Measurements from ENCODE around the gene TDO2.
A peak's percentile ranks its signal among the peaks of the same experiment; 100 is the strongest.

TDO2 gene

GRCh38 chr4:155935389-155935986, 32.0 kb downstream of the TDO2 start:
- TF ChIP-seq, protein P1, sequence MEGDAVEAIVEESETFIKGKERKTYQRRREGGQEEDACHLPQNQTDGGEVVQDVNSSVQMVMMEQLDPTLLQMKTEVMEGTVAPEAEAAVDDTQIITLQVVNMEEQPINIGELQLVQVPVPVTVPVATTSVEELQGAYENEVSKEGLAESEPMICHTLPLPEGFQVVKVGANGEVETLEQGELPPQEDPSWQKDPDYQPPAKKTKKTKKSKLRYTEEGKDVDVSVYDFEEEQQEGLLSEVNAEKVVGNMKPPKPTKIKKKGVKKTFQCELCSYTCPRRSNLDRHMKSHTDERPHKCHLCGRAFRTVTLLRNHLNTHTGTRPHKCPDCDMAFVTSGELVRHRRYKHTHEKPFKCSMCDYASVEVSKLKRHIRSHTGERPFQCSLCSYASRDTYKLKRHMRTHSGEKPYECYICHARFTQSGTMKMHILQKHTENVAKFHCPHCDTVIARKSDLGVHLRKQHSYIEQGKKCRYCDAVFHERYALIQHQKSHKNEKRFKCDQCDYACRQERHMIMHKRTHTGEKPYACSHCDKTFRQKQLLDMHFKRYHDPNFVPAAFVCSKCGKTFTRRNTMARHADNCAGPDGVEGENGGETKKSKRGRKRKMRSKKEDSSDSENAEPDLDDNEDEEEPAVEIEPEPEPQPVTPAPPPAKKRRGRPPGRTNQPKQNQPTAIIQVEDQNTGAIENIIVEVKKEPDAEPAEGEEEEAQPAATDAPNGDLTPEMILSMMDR (IDR thresholded peaks at IDR 0.05; ENCODE audit: low read length, missing control alignments) = no peak
- DNase-seq (ENCODE audit: low read depth) = no peak

GRCh38 chr4:155941085-155941790, 37.7 kb downstream of the TDO2 start:
- TF ChIP-seq, protein P1 (IDR thresholded peaks at IDR 0.05; ENCODE audit: low read length, missing control alignments) = no peak
- H3K4me3 ChIP-seq (replicated peaks; ENCODE audit: low read depth, low read length) = no peak overlapping the region
- no peak for DNase-seq (ENCODE audit: low read depth)

More at GRCh38 chr4:155935389-155935986, 32.0 kb downstream of the TDO2 start:
- no peak overlapping the region for H3K4me3 ChIP-seq (replicated peaks; ENCODE audit: low read depth, low read length)

DNA sequence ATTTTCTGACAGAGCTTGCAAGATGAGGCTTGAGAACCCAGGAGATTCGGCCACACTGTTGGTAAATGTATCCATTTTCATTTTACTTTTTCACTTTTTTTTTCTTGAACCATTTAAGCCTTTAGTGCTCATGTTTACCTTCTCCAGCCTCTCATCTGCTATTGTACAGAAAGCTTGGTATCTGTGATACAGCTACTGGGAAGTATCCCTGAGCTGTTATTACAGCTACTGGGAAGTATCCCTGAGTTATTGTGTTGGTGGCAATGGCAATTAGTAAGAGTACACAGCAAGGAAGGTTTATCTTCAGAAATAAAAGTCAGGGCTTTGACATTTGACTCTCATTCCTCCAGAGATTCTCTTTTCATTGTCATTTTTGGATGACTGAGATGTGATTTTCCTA, 38.3 kb downstream of the TDO2 start:
- no peak for DNase-seq (ENCODE audit: low read depth)
- TF ChIP-seq, protein P1 (IDR thresholded peaks at IDR 0.05; ENCODE audit: low read length, missing control alignments) = no peak
- H3K4me3 ChIP-seq (replicated peaks; ENCODE audit: low read depth, low read length) = no peak overlapping the region

GRCh38 chr4:155943605-155944291, 40.3 kb downstream of the TDO2 start:
- TF ChIP-seq, protein P1 (IDR thresholded peaks at IDR 0.05; ENCODE audit: low read length, missing control alignments) = no peak
- no peak overlapping the region for H3K4me3 ChIP-seq (replicated peaks; ENCODE audit: low read depth, low read length)
- no peak for DNase-seq (ENCODE audit: low read depth)

- TF ChIP-seq, protein P1 (IDR thresholded peaks at IDR 0.05; ENCODE audit: low read length, missing control alignments) = no peak
- no peak for DNase-seq (ENCODE audit: low read depth)
- H3K4me3 ChIP-seq (replicated peaks; ENCODE audit: low read depth, low read length) = no peak overlapping the region
Observed at GRCh38 chr4:155944516-155944915, 41.0 kb downstream of the TDO2 start.

DNA sequence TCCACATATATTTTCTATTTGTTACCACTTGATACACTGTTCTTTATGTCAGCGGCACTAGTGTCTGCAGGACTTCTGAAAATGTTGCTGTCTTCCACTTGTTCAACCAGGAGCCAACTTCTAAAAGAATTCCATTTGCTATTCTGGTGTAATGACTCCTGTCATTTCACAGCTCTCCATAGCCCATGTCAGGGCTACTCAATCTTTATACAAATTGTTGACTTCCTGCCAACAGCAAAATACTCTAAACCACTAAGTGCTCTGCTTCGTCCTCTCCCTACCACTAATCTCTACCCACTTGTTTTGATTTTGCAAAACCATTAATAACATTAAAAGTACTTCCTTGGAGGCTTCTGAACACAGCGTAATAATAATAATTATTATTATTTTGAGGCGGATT, 43.0 kb downstream of the TDO2 start:
- TF ChIP-seq, protein P1 (IDR thresholded peaks at IDR 0.05; ENCODE audit: low read length, missing control alignments) = no peak
- peak; percentile 37 for DNase-seq (ENCODE audit: low read depth)

More for the DNA sequence above, 43.0 kb downstream of the TDO2 start:
- no peak overlapping the region for H3K4me3 ChIP-seq (replicated peaks; ENCODE audit: low read depth, low read length)
